HepG2 (cell line): ENCODE results near the gene NAT9. TPM values are rescaled to one million over a fixed set of nuclear protein-coding genes. Genes with fewer than 3 reads are reported as not detected.

Experiments
- HNRNPK ChIP-seq: fragments of 200-400 bp; formaldehyde crosslinking; IDR thresholded peaks from 2 replicates; pipeline ENCODE4 v1.6.1; 2018; ENCODE audit warnings: low read length, low read depth, moderate library complexity, mild to moderate bottlenecking; ENCODE audit not compliant: poor library complexity, severe bottlenecking
- IKZF1 ChIP-seq: fragments of 450-650 bp; IDR thresholded peaks from 2 replicates; pipeline ENCODE4 v1.7.1; 2016
- RBFOX2 ChIP-seq: fragments of 200-400 bp; formaldehyde crosslinking; IDR thresholded peaks from 2 replicates; pipeline ENCODE4 v1.6.1; 2017; ENCODE audit warnings: low read depth, mild to moderate bottlenecking, low read length
- RBM39 ChIP-seq: fragments of 200-400 bp; formaldehyde crosslinking; IDR thresholded peaks from one replicate; pipeline ENCODE4 v1.6.1; 2018; ENCODE audit warnings: antibody characterized with exemption, mild to moderate bottlenecking, low read depth, low read length; ENCODE audit not compliant: poor library complexity, severe bottlenecking
- REL ChIP-seq: sonication (generic); formaldehyde crosslinking; conservative IDR thresholded peaks from 2 replicates; pipeline ENCODE4 v1.8.0; 2022; ENCODE audit warnings: mild to moderate bottlenecking, missing genetic modification reagents, moderate library complexity
- RFX5 ChIP-seq: IDR thresholded peaks from 2 replicates; pipeline ENCODE4 v1.6.1; 2011; ENCODE audit warnings: low read depth, low read length, improper control_type of control experiment
- ZFP1 ChIP-seq: IDR thresholded peaks from 2 replicates; pipeline ENCODE4 v1.6.1; 2016
- ZFP37 ChIP-seq: sonication (generic); formaldehyde crosslinking; IDR thresholded peaks from 2 replicates; pipeline ENCODE4 v1.4.0; 2020; ENCODE audit warnings: missing genetic modification reagents, borderline replicate concordance
- ZNF333 ChIP-seq: sonication (generic); formaldehyde crosslinking; IDR thresholded peaks from 2 replicates; pipeline ENCODE4 v1.4.0; 2020; ENCODE audit warnings: mild to moderate bottlenecking, missing genetic modification reagents, borderline replicate concordance
- ZNF382 ChIP-seq: sonication (generic); formaldehyde crosslinking; IDR thresholded peaks from 2 replicates; pipeline ENCODE4 v1.5.0; 2020; ENCODE audit warnings: missing genetic modification reagents, mild to moderate bottlenecking, borderline replicate concordance
- ZNF713 ChIP-seq: sonication (generic); formaldehyde crosslinking; IDR thresholded peaks from 2 replicates; pipeline ENCODE4 v1.4.0; 2020; ENCODE audit warnings: mild to moderate bottlenecking, missing genetic modification reagents
- ZSCAN25 ChIP-seq: sonication (generic); formaldehyde crosslinking; IDR thresholded peaks from 2 replicates; pipeline ENCODE4 v1.8.0; 2022; ENCODE audit warnings: mild to moderate bottlenecking, missing genetic modification reagents
- polyA plus RNA-seq, 8 experiments: library from polyadenylated mRNA; depleted of rRNA in 3 of 8; stranded (reverse) in 7 of 8; unstranded in 1 of 8; fragments of >200 nt; fragmentation: Illumina TruSeq in 4 of 8; extraction: Trizol in 4 of 8; gene quantifications; 2 replicates each; pipeline versions ENCODE4 v1.2.1 to v1.2.3, GENCODE V29; 2011 to 2016; ENCODE audit warnings: low read depth in 4 of 8, missing spikeins in 1 of 8, mixed read lengths in 1 of 8; ENCODE audit not compliant: insufficient read depth in 1 of 8
- total RNA-seq, 5 experiments: library from RNA; depleted of rRNA; stranded (reverse); fragments of >200 nt; fragmentation: Illumina TruSeq; extraction: Trizol; gene quantifications; 2 replicates each; pipeline ENCODE4 v1.2.3, GENCODE V29; 2016; ENCODE audit warnings: low read depth in 1 of 5
- TF ChIP-seq, protein P1 (sequence below): sonication (generic); formaldehyde crosslinking; conservative IDR thresholded peaks from 2 replicates; pipeline ENCODE4 v1.4.0; 2020; ENCODE audit warnings: missing genetic modification reagents
- TF ChIP-seq, protein P2 (sequence below): sonication (generic); formaldehyde crosslinking; IDR thresholded peaks from 2 replicates; pipeline ENCODE4 v1.4.0; 2020; ENCODE audit warnings: missing genetic modification reagents, mild to moderate bottlenecking, borderline replicate concordance
- TF ChIP-seq, protein P3 (sequence below): IDR thresholded peaks from 2 replicates; pipeline ENCODE4 v1.6.1; 2012; ENCODE audit warnings: inconsistent platforms
- TF ChIP-seq, protein P4 (sequence below): sonication (generic); formaldehyde crosslinking; conservative IDR thresholded peaks from 2 replicates; pipeline ENCODE4 v1.4.0; 2020; ENCODE audit warnings: missing genetic modification reagents
- TF ChIP-seq, protein P5 (sequence below): sonication (generic); formaldehyde crosslinking; IDR thresholded peaks from 2 replicates; pipeline ENCODE4 v1.4.0; 2020; ENCODE audit warnings: missing genetic modification reagents
- TF ChIP-seq, protein P6 (sequence below): sonication (generic); formaldehyde crosslinking; IDR thresholded peaks from 2 replicates; pipeline ENCODE4 v1.5.1; 2020; ENCODE audit warnings: missing genetic modification reagents, mild to moderate bottlenecking, borderline replicate concordance

The NAT9 gene
- total and polyA plus RNA-seq, 2 of the 13 experiments (the other 11 are each of a cell fraction or from before 2014, with no cell fraction given): 39.7 to 44.2 TPM

DNA sequence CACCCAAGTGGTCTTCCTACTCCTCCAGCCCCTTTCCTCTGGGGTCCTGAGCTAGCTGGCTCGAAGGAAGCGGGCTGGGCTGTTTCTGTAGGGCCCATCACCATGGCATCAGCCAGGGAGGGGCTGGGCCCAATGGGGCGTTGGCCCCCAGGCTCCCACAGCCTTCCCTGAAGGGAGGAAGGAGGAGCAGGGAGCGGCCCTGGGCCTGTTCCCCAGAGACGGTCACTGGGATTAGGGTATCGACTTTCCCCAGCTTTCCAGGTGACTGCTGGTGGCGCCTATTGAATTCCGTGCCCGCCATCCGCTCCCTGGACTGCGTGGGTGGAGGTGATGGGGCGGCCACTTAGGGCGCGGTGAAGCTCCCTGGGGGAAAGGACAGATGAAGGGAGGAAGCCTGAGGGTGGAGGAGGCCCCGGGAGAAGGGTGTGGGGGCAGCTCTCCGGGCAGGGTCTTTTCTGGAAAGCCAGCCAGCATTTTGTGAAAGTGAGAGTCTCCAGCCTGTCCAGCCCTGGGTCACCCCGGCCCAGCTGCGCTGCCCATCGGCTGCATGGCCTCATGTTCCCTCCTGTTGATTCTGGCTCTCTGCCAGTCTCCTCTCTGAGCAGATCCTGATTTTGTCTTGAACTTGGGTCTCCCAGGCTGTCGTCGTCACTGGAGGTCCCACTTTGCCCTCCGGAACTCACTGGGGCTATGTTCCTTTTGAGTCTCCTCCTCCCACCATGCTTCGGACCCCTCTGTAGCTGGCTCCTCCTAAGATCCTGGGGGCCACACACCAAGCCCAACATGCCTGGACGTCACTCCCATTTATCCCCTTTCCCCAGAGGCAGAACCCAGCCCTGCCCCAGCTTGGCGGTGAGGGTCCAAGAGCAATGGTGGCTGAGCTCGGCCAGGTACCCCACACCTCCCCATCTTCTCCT, 18.0 kb downstream of the NAT9 start (continued):
- TF ChIP-seq, protein P1, sequence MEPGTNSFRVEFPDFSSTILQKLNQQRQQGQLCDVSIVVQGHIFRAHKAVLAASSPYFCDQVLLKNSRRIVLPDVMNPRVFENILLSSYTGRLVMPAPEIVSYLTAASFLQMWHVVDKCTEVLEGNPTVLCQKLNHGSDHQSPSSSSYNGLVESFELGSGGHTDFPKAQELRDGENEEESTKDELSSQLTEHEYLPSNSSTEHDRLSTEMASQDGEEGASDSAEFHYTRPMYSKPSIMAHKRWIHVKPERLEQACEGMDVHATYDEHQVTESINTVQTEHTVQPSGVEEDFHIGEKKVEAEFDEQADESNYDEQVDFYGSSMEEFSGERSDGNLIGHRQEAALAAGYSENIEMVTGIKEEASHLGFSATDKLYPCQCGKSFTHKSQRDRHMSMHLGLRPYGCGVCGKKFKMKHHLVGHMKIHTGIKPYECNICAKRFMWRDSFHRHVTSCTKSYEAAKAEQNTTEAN (CRISPR knock-in tag): no peak
- TF ChIP-seq, protein P2, sequence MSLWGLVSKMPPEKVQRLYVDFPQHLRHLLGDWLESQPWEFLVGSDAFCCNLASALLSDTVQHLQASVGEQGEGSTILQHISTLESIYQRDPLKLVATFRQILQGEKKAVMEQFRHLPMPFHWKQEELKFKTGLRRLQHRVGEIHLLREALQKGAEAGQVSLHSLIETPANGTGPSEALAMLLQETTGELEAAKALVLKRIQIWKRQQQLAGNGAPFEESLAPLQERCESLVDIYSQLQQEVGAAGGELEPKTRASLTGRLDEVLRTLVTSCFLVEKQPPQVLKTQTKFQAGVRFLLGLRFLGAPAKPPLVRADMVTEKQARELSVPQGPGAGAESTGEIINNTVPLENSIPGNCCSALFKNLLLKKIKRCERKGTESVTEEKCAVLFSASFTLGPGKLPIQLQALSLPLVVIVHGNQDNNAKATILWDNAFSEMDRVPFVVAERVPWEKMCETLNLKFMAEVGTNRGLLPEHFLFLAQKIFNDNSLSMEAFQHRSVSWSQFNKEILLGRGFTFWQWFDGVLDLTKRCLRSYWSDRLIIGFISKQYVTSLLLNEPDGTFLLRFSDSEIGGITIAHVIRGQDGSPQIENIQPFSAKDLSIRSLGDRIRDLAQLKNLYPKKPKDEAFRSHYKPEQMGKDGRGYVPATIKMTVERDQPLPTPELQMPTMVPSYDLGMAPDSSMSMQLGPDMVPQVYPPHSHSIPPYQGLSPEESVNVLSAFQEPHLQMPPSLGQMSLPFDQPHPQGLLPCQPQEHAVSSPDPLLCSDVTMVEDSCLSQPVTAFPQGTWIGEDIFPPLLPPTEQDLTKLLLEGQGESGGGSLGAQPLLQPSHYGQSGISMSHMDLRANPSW (CRISPR knock-in tag): no peak
- no peak for TF ChIP-seq ZNF382 (CRISPR knock-in tag)
- no peak for TF ChIP-seq RFX5
- TF ChIP-seq, protein P3, sequence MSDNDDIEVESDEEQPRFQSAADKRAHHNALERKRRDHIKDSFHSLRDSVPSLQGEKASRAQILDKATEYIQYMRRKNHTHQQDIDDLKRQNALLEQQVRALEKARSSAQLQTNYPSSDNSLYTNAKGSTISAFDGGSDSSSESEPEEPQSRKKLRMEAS: no peak; the same call in 1 of the 2 replicates
- TF ChIP-seq, protein P4, sequence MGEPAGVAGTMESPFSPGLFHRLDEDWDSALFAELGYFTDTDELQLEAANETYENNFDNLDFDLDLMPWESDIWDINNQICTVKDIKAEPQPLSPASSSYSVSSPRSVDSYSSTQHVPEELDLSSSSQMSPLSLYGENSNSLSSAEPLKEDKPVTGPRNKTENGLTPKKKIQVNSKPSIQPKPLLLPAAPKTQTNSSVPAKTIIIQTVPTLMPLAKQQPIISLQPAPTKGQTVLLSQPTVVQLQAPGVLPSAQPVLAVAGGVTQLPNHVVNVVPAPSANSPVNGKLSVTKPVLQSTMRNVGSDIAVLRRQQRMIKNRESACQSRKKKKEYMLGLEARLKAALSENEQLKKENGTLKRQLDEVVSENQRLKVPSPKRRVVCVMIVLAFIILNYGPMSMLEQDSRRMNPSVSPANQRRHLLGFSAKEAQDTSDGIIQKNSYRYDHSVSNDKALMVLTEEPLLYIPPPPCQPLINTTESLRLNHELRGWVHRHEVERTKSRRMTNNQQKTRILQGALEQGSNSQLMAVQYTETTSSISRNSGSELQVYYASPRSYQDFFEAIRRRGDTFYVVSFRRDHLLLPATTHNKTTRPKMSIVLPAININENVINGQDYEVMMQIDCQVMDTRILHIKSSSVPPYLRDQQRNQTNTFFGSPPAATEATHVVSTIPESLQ: no peak
- TF ChIP-seq, protein P5, sequence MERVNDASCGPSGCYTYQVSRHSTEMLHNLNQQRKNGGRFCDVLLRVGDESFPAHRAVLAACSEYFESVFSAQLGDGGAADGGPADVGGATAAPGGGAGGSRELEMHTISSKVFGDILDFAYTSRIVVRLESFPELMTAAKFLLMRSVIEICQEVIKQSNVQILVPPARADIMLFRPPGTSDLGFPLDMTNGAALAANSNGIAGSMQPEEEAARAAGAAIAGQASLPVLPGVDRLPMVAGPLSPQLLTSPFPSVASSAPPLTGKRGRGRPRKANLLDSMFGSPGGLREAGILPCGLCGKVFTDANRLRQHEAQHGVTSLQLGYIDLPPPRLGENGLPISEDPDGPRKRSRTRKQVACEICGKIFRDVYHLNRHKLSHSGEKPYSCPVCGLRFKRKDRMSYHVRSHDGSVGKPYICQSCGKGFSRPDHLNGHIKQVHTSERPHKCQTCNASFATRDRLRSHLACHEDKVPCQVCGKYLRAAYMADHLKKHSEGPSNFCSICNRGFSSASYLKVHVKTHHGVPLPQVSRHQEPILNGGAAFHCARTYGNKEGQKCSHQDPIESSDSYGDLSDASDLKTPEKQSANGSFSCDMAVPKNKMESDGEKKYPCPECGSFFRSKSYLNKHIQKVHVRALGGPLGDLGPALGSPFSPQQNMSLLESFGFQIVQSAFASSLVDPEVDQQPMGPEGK: peak; percentile 40; the same call in 1 of the 2 replicates
- TF ChIP-seq, protein P6, sequence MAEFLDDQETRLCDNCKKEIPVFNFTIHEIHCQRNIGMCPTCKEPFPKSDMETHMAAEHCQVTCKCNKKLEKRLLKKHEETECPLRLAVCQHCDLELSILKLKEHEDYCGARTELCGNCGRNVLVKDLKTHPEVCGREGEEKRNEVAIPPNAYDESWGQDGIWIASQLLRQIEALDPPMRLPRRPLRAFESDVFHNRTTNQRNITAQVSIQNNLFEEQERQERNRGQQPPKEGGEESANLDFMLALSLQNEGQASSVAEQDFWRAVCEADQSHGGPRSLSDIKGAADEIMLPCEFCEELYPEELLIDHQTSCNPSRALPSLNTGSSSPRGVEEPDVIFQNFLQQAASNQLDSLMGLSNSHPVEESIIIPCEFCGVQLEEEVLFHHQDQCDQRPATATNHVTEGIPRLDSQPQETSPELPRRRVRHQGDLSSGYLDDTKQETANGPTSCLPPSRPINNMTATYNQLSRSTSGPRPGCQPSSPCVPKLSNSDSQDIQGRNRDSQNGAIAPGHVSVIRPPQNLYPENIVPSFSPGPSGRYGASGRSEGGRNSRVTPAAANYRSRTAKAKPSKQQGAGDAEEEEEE: no peak
- no peak for TF ChIP-seq ZFP1 (CRISPR knock-in tag)
- no peak for TF ChIP-seq HNRNPK
- no peak for TF ChIP-seq RBM39
- no peak for TF ChIP-seq ZFP37 (CRISPR knock-in tag)
- TF ChIP-seq ZNF713 (CRISPR knock-in tag): no peak
- peak; percentile 61; the same call in 1 of the 2 replicates for TF ChIP-seq ZSCAN25 (CRISPR knock-in tag)
- TF ChIP-seq RBFOX2: 0 out of 2 replicates have a peak, but pooled peaks have one; percentile 29
- TF ChIP-seq ZNF333 (CRISPR knock-in tag): no peak
- no peak for TF ChIP-seq REL (CRISPR knock-in tag)
- TF ChIP-seq IKZF1: no peak
